Glutamatergic neuron (in vitro differentiated cells): ENCODE data around the gene RSPH3. TPM values are rescaled to one million over a fixed set of nuclear protein-coding genes. Genes with fewer than 3 reads are reported as not detected.

ENCODE experiments used
- DNase-seq: peaks from one replicate; pipeline ENCODE4 v3.0.0; 2022
- H3K27ac Mint-ChIP-seq: one replicate; pipeline ENCODE4 v1.8.0; 2020; ENCODE audit warnings: mild to moderate bottlenecking, mixed read lengths, inconsistent platforms; ENCODE audit not compliant: unreplicated experiment
- H3K27me3 Mint-ChIP-seq: one replicate; pipeline ENCODE4 v1.8.0; 2020; ENCODE audit warnings: mild to moderate bottlenecking, moderate library complexity, mixed read lengths, inconsistent platforms; ENCODE audit not compliant: unreplicated experiment
- H3K36me3 Mint-ChIP-seq: one replicate; pipeline ENCODE4 v1.8.0; 2020; ENCODE audit warnings: mild to moderate bottlenecking, mixed read lengths, inconsistent platforms; ENCODE audit not compliant: unreplicated experiment
- H3K4me1 Mint-ChIP-seq: one replicate; pipeline ENCODE4 v1.8.0; 2020; ENCODE audit warnings: mild to moderate bottlenecking, low read depth, mixed read lengths, inconsistent platforms; ENCODE audit not compliant: unreplicated experiment
- H3K4me3 Mint-ChIP-seq: one replicate; pipeline ENCODE4 v1.8.0; 2020; ENCODE audit warnings: mild to moderate bottlenecking, mixed read lengths, inconsistent platforms; ENCODE audit not compliant: unreplicated experiment
- H3K9me3 Mint-ChIP-seq: one replicate; pipeline ENCODE4 v1.8.0; 2020; ENCODE audit warnings: mild to moderate bottlenecking, moderate library complexity, mixed read lengths, inconsistent platforms; ENCODE audit not compliant: unreplicated experiment
- CTCF ChIP-seq: fragments of 200-600 bp; sonication (generic); IDR thresholded peaks from one replicate; pipeline ENCODE4 v1.5.0; 2021; ENCODE audit not compliant: partially characterized antibody, unreplicated experiment
- total RNA-seq: library from RNA; stranded (reverse); fragmentation: NEBNext Ultra II Directional; extraction: Animal tissue kit (Norgen Biotek cat#: 25700); gene quantifications from one replicate; pipeline ENCODE4 v1.2.1, GENCODE V29; 2021; ENCODE audit not compliant: unreplicated experiment

Gene RSPH3
- total RNA-seq, 1 donor from 2014 or later = 4.6 TPM

DNA sequence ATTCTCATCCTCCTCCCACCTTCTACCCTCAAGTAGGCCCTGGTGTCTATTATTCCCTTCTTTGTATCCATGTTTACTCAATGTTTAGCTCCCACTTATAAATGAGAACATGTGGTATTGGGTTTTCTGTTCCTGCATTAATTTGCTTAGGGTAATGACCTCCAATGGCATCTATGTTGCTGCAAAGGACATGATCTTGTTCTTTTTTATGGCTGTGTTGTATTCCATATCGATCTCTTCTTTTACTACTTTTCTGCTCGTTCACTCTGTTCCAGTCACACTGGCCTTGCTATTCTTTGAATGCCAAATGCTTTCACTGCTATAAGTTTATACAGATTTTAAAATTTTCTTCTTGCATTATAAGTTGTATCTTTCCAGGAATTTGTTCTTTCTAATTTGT, 57.7 kb downstream of the RSPH3 start:
- no peak for TF ChIP-seq CTCF
- Mint-ChIP-seq H3K36me3 (peaks cover 11% of the 10 kb centered on the region), H3K27me3 (peaks cover 4% of the 10 kb centered on the region), H3K9me3 (peaks cover 4% of the 10 kb centered on the region), H3K4me1 (peaks cover 10% of the 10 kb centered on the region), H3K4me3 (no peak overlapping the region), H3K27ac (no peak overlapping the region)
- no peak for DNase-seq

DNA sequence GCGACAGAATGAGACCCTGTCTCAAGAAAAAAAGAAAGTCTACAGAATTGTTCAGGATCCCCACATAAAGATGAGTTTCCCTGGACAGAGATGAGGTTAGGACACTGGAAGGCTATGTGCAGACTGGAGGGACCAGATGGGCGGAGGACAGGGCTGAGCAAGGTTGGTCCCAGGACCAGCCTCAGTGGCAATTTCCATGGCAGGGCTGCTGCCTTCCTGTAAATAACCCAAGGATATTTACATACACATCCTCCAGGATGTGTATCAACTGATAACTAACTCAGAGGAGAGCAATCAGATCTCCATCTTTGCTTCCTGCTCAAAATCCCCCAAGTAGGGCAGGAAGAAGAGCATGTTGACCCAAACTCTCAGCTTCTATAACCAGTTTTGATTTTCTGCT, 58.8 kb downstream of the RSPH3 start:
- no peak overlapping the region for H3K4me3 Mint-ChIP-seq
- H3K9me3 Mint-ChIP-seq = peaks cover 4% of the 10 kb centered on the region
- H3K36me3 Mint-ChIP-seq = peaks cover 11% of the 10 kb centered on the region
- DNase-seq = no peak
- no peak for TF ChIP-seq CTCF
- H3K4me1 Mint-ChIP-seq = peaks cover 6% of the 10 kb centered on the region
- H3K27ac Mint-ChIP-seq = no peak overlapping the region
- H3K27me3 Mint-ChIP-seq = peaks cover 4% of the 10 kb centered on the region

- Mint-ChIP-seq H3K9me3 (peaks cover 4% of the 10 kb centered on the region), H3K4me3 (peak overlapping the region; percentile 64), H3K27me3 (peaks cover 4% of the 10 kb centered on the region), H3K27ac (peak overlapping the region; percentile 22), H3K36me3 (peaks cover 11% of the 10 kb centered on the region), H3K4me1 (peaks cover 4% of the 10 kb centered on the region)
- DNase-seq = no peak
- TF ChIP-seq CTCF = no peak
These were observed 60.5 kb downstream of the RSPH3 start for GRCh38 chr6:158939255-158940159.

GRCh38 chr6:158938811-158939254, 61.2 kb downstream of the RSPH3 start:
- DNase-seq = no peak
- TF ChIP-seq CTCF = no peak
- Mint-ChIP-seq H3K36me3 (peaks cover 11% of the 10 kb centered on the region), H3K27ac (no peak overlapping the region), H3K4me1 (peaks cover 3% of the 10 kb centered on the region), H3K9me3 (peaks cover 4% of the 10 kb centered on the region), H3K4me3 (peak overlapping the region; percentile 64), H3K27me3 (peaks cover 4% of the 10 kb centered on the region)

- H3K27me3 Mint-ChIP-seq = peaks cover 4% of the 10 kb centered on the region
- no peak overlapping the region for H3K4me3 Mint-ChIP-seq
- no peak overlapping the region for H3K27ac Mint-ChIP-seq
- no peak for TF ChIP-seq CTCF
- peaks cover 8% of the 10 kb centered on the region for H3K36me3 Mint-ChIP-seq
- DNase-seq = no peak
- H3K4me1 Mint-ChIP-seq = peaks cover 6% of the 10 kb centered on the region
- H3K9me3 Mint-ChIP-seq = peaks cover 4% of the 10 kb centered on the region
These were observed 61.8 kb downstream of the RSPH3 start for GRCh38 chr6:158938220-158938619.
